Liver (tissue), 9 donors: ENCODE results near the gene SPIN1. TPM values are rescaled to one million over a fixed set of nuclear protein-coding genes. Genes with fewer than 3 reads are reported as not detected.

Source experiments
- DNase-seq: peaks from one replicate; pipeline ENCODE4 v3.0.0-alpha.2; 2017; ENCODE audit warnings: low spot score
- H3K27ac ChIP-seq, 2 donors: one replicate each; pipeline ENCODE4 v1.7.0; 2013; ENCODE audit warnings: inconsistent platforms in 2 of 2, low read length in 2 of 2, control low read depth in 1 of 2, low read depth in 1 of 2, mild to moderate bottlenecking in 1 of 2
- H3K27me3 ChIP-seq, 4 donors: one replicate each; pipeline versions ENCODE4 v1.6.1 to v1.7.0; 2013; ENCODE audit warnings: low read length in 3 of 4, inconsistent platforms in 1 of 4, mild to moderate bottlenecking in 1 of 4, moderate library complexity in 1 of 4; ENCODE audit not compliant: control insufficient read depth in 4 of 4, insufficient read depth in 4 of 4
- H3K36me3 ChIP-seq, 4 donors: one replicate each; pipeline versions ENCODE4 v1.6.1 to v1.7.0; 2013; ENCODE audit warnings: low read length in 3 of 4, mild to moderate bottlenecking in 3 of 4, low read depth in 1 of 4, moderate library complexity in 1 of 4; ENCODE audit not compliant: control insufficient read depth in 4 of 4, insufficient read depth in 3 of 4
- H3K4me1 ChIP-seq, 4 donors: one replicate each; pipeline versions ENCODE4 v1.6.1 to v1.7.0; 2013; ENCODE audit warnings: low read length in 3 of 4, mild to moderate bottlenecking in 3 of 4, moderate library complexity in 1 of 4; ENCODE audit not compliant: control insufficient read depth in 4 of 4, insufficient read depth in 4 of 4
- H3K4me3 ChIP-seq, 3 donors: one replicate each; pipeline versions ENCODE4 v1.6.1 to v1.7.0; 2013; ENCODE audit warnings: low read length in 3 of 3, control low read depth in 1 of 3, low read depth in 1 of 3, mild to moderate bottlenecking in 1 of 3
- H3K9ac ChIP-seq, 2 donors: one replicate each; pipeline ENCODE4 v1.7.0; 2013; ENCODE audit warnings: low read length in 2 of 2, mild to moderate bottlenecking in 2 of 2, moderate library complexity in 2 of 2, control low read depth in 1 of 2, low read depth in 1 of 2
- H3K9me3 ChIP-seq, 4 donors: one replicate each; pipeline versions ENCODE4 v1.6.1 to v1.7.0; 2013; ENCODE audit warnings: low read length in 3 of 4; ENCODE audit not compliant: control insufficient read depth in 4 of 4
- EGR1 ChIP-seq, 2 donors: IDR thresholded peaks; 2 replicates each; pipeline ENCODE4 v1.6.1; 2016 to 2018; ENCODE audit warnings: antibody characterized with exemption in 2 of 2, low read depth in 2 of 2
- FOXA1 ChIP-seq: IDR thresholded peaks from 2 replicates; pipeline ENCODE4 v1.6.1; 2016; ENCODE audit warnings: antibody characterized with exemption
- FOXA2 ChIP-seq: IDR thresholded peaks from 2 replicates; pipeline ENCODE4 v1.6.1; 2016; ENCODE audit warnings: antibody characterized with exemption
- GABPA ChIP-seq, 2 donors: IDR thresholded peaks in 1 of 2; conservative IDR thresholded peaks in 1 of 2; 2 replicates each; pipeline ENCODE4 v1.6.1; 2016; ENCODE audit warnings: antibody characterized with exemption in 2 of 2, mild to moderate bottlenecking in 1 of 2, moderate library complexity in 1 of 2
- HNF4A ChIP-seq, 2 donors: conservative IDR thresholded peaks; 2 replicates each; pipeline ENCODE4 v1.6.1; 2016; ENCODE audit warnings: antibody characterized with exemption in 2 of 2, mild to moderate bottlenecking in 2 of 2
- HNF4G ChIP-seq: IDR thresholded peaks from 2 replicates; pipeline ENCODE4 v1.6.1; 2016; ENCODE audit warnings: antibody characterized with exemption
- NR2F2 ChIP-seq: IDR thresholded peaks from 2 replicates; pipeline ENCODE4 v1.6.1; 2016; ENCODE audit warnings: antibody characterized with exemption
- RAD21 ChIP-seq, 2 donors: IDR thresholded peaks; 2 replicates each; pipeline ENCODE4 v1.6.1; 2016; ENCODE audit warnings: antibody characterized with exemption in 2 of 2, mild to moderate bottlenecking in 2 of 2
- SP1 ChIP-seq: IDR thresholded peaks from 2 replicates; pipeline ENCODE4 v1.6.1; 2018; ENCODE audit warnings: antibody characterized with exemption, mild to moderate bottlenecking
- TAF1 ChIP-seq: conservative IDR thresholded peaks from 2 replicates; pipeline ENCODE4 v1.6.1; 2016; ENCODE audit warnings: antibody characterized with exemption, mild to moderate bottlenecking
- YY1 ChIP-seq: IDR thresholded peaks from 2 replicates; pipeline ENCODE4 v1.6.1; 2016; ENCODE audit warnings: antibody characterized with exemption, mild to moderate bottlenecking
- WGBS: extraction: QIAGEN DNeasy Blood & Tissue Kit; methylation state at CpG from one replicate; pipeline ENCODE4 v1.1.7; 2013; 5-methylcytosine and 5-hydroxymethylcytosine counted together
- polyA plus RNA-seq, 2 donors: library from polyadenylated mRNA; stranded (reverse) in 1 of 2; unstranded in 1 of 2; fragments of 200-250 nt in 1 of 2; fragments of >200 nt in 1 of 2; fragmentation: Nextera tagmentation in 1 of 2; extraction: Ambion mirVana in 1 of 2; gene quantifications; one replicate each; pipeline versions ENCODE4 v1.2.1 to v1.2.3, GENCODE V29; 2013 to 2015
- total RNA-seq, 2 donors: library from RNA; depleted of rRNA; stranded (reverse); fragments of >200 nt; gene quantifications; one replicate each; pipeline ENCODE4 v1.2.3, GENCODE V29; 2014
- TF ChIP-seq, protein P1 (sequence below): IDR thresholded peaks from 2 replicates; pipeline ENCODE4 v1.6.1; 2016; ENCODE audit warnings: antibody characterized with exemption
- TF ChIP-seq, protein P2 (sequence below): IDR thresholded peaks from 2 replicates; pipeline ENCODE4 v1.6.1; 2016; ENCODE audit warnings: antibody characterized with exemption
- TF ChIP-seq, protein P3 (sequence below): IDR thresholded peaks from 2 replicates; pipeline ENCODE4 v1.6.1; 2016; ENCODE audit warnings: antibody characterized with exemption
- TF ChIP-seq, protein P4 (sequence below): IDR thresholded peaks from 2 replicates; pipeline ENCODE4 v1.6.1; 2016; ENCODE audit warnings: antibody characterized with exemption, mild to moderate bottlenecking
- donor health status: healthy.
- donor health status: healthy.
- donor health status: healthy.
- donor health status: healthy.
- donor health status: healthy.

SPIN1 gene
- total and polyA plus RNA-seq, 4 donors = 9.0 to 30.3 (median 18.6) TPM

DNA sequence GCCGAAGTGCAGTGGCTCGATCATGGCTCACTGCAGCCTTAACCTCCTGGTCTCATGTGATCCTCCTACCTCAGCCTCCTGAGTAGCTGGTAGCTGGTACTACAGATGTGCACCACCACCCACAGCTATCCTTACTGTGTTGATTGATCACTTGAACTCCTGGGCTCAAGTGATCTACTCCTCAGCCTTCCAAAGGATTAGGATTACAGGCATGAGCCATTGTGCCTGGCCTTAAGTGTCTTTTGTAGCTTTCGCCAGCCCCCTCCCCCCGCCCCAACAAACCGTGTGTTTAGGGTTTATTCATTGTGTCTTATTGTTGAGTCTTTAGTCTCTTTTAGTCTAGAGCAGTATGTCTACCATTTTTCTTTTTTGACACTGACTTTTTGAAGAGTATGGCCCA is 33.1 kb downstream of the SPIN1 start:
- Histone ChIP-seq H3K27me3 (no peaks in the 10 kb centered on the region), H3K9ac (no peak overlapping the region), H3K4me3 (no peak overlapping the region), H3K27ac (no peak overlapping the region), H3K36me3 (no peaks in the 10 kb centered on the region), H3K4me1 (peaks cover 0 to 2% (median 0%) of the 10 kb centered on the region in 4 donors), H3K9me3 (peaks cover 0 to 11% (median 3%) of the 10 kb centered on the region in 4 donors)
- TF ChIP-seq, protein P1, sequence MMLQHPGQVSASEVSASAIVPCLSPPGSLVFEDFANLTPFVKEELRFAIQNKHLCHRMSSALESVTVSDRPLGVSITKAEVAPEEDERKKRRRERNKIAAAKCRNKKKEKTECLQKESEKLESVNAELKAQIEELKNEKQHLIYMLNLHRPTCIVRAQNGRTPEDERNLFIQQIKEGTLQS = no peak
- no peak for TF ChIP-seq RAD21 (IDR thresholded peaks at IDR 0.05)
- no peak for TF ChIP-seq FOXA1
- TF ChIP-seq SP1 = no peak
- TF ChIP-seq, protein P2, sequence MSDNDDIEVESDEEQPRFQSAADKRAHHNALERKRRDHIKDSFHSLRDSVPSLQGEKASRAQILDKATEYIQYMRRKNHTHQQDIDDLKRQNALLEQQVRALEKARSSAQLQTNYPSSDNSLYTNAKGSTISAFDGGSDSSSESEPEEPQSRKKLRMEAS = no peak
- TF ChIP-seq YY1 = no peak
- TF ChIP-seq HNF4A (conservative IDR thresholded peaks at IDR 0.05) = no peak
- 95% methylated on average over 5 of the region's 5 CpGs for WGBS
- no peak for DNase-seq

DNA sequence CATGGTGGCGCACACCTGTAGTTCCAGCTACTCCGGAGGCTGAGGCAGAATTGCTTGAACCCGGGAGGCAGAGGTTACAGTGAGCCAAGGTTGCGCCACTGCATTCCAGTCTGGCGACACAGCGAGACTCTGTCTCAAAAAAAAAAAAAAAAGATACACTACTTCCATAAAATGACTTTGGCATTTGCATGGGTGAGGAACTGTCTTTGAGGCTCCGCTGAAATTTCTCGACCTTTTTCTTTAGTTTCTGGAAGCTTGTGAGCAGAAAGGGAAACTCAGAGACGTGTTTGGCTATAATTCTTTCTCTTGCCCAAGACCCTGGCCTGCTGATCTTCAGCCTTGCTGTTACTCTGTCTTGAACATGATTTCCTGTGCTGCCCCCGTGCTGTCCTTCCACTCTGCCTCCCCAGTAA is 37.3 kb downstream of the SPIN1 start:
- DNase-seq = no peak
- Histone ChIP-seq H3K4me3 (no peak overlapping the region), H3K4me1 (peaks cover 0 to 2% (median under 1%) of the 10 kb centered on the region in 4 donors), H3K9me3 (no peaks in the 10 kb centered on the region), H3K9ac (no peak overlapping the region), H3K36me3 (peaks cover 0 to 4% (median 0%) of the 10 kb centered on the region in 4 donors), H3K27me3 (no peaks in the 10 kb centered on the region), H3K27ac (no peak overlapping the region)
- WGBS = 84% methylated on average over 10 of the region's 10 CpGs
- TF ChIP-seq, protein P3, sequence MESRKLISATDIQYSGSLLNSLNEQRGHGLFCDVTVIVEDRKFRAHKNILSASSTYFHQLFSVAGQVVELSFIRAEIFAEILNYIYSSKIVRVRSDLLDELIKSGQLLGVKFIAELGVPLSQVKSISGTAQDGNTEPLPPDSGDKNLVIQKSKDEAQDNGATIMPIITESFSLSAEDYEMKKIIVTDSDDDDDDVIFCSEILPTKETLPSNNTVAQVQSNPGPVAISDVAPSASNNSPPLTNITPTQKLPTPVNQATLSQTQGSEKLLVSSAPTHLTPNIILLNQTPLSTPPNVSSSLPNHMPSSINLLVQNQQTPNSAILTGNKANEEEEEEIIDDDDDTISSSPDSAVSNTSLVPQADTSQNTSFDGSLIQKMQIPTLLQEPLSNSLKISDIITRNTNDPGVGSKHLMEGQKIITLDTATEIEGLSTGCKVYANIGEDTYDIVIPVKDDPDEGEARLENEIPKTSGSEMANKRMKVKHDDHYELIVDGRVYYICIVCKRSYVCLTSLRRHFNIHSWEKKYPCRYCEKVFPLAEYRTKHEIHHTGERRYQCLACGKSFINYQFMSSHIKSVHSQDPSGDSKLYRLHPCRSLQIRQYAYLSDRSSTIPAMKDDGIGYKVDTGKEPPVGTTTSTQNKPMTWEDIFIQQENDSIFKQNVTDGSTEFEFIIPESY = no peak
- TF ChIP-seq GABPA (IDR thresholded peaks at IDR 0.05 in 1 of 2, conservative IDR thresholded peaks at IDR 0.05 in 1 of 2) (no peak), HNF4G (no peak), EGR1 (IDR thresholded peaks at IDR 0.05; ENCODE audit: low read depth in 2 of 2) (no peak), SP1 (no peak), YY1 (no peak), FOXA1 (no peak)
- TF ChIP-seq, protein P1 = no peak
- TF ChIP-seq, protein P2 = no peak

DNA sequence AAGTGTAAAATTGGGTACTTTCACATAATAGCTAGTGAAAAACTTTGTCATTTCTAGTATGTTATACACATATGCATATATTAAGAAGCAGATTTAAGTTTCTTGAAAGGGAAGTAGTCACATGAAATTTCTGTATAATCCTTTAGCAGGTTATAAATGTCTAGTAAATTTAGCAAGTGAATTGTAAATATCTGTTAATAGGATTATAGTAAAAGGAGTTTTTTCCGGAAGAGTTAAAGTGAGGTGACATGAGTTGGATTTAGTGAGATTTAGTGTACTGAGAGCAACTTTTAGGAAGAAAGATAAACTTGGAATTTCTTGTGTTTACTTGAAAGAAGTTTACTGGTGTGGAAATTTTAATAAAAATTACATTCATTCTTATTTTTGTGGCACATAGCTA is 38.4 kb downstream of the SPIN1 start:
- DNase-seq = no peak
- Histone ChIP-seq H3K27ac (no peak overlapping the region), H3K27me3 (no peaks in the 10 kb centered on the region), H3K9me3 (no peaks in the 10 kb centered on the region), H3K4me3 (no peak overlapping the region), H3K36me3 (peaks cover 0 to 4% (median 0%) of the 10 kb centered on the region in 4 donors), H3K4me1 (peaks cover 0 to 2% (median 0%) of the 10 kb centered on the region in 4 donors), H3K9ac (no peak overlapping the region)
- WGBS = 98% methylated on average over 1 of the region's 1 CpG
- TF ChIP-seq FOXA2 = no peak
- TF ChIP-seq TAF1 = no peak
- TF ChIP-seq EGR1 (IDR thresholded peaks at IDR 0.05; ENCODE audit: low read depth in 2 of 2) = no peak
- TF ChIP-seq GABPA (IDR thresholded peaks at IDR 0.05 in 1 of 2, conservative IDR thresholded peaks at IDR 0.05 in 1 of 2) = no peak
- no peak for TF ChIP-seq YY1
- no peak for TF ChIP-seq NR2F2
- TF ChIP-seq, protein P4, sequence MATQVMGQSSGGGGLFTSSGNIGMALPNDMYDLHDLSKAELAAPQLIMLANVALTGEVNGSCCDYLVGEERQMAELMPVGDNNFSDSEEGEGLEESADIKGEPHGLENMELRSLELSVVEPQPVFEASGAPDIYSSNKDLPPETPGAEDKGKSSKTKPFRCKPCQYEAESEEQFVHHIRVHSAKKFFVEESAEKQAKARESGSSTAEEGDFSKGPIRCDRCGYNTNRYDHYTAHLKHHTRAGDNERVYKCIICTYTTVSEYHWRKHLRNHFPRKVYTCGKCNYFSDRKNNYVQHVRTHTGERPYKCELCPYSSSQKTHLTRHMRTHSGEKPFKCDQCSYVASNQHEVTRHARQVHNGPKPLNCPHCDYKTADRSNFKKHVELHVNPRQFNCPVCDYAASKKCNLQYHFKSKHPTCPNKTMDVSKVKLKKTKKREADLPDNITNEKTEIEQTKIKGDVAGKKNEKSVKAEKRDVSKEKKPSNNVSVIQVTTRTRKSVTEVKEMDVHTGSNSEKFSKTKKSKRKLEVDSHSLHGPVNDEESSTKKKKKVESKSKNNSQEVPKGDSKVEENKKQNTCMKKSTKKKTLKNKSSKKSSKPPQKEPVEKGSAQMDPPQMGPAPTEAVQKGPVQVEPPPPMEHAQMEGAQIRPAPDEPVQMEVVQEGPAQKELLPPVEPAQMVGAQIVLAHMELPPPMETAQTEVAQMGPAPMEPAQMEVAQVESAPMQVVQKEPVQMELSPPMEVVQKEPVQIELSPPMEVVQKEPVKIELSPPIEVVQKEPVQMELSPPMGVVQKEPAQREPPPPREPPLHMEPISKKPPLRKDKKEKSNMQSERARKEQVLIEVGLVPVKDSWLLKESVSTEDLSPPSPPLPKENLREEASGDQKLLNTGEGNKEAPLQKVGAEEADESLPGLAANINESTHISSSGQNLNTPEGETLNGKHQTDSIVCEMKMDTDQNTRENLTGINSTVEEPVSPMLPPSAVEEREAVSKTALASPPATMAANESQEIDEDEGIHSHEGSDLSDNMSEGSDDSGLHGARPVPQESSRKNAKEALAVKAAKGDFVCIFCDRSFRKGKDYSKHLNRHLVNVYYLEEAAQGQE = no peak
